SK-N-MC (cell line): ENCODE results near the gene CMSS1.

ENCODE experiments used
- DNase-seq: peaks from one replicate; pipeline ENCODE4 v3.0.0-alpha.2; 2011; ENCODE audit warnings: low read depth, low spot score
- H3K27ac ChIP-seq: fragments of 200-600 bp; sonication (generic); 2 replicates; pipeline ENCODE4 v1.5.1; 2016; ENCODE audit warnings: mixed run types
- H3K36me3 ChIP-seq: fragments of 200-600 bp; sonication (generic); 2 replicates; pipeline ENCODE4 v1.6.1; 2017; ENCODE audit warnings: antibody characterized with exemption, low read length, mixed read lengths; ENCODE audit not compliant: insufficient read depth
- H3K4me3 ChIP-seq: fragments of 200-600 bp; sonication (generic); 2 replicates; pipeline ENCODE4 v1.5.1; 2016
- H3K9ac ChIP-seq: fragments of 200-600 bp; sonication (generic); 2 replicates; pipeline ENCODE4 v1.8.0; 2017; ENCODE audit warnings: mixed run types, mixed read lengths; ENCODE audit not compliant: insufficient read length
- H3K9me3 ChIP-seq: fragments of 200-600 bp; sonication (generic); 2 replicates; pipeline ENCODE4 v1.6.1; 2017; ENCODE audit warnings: low read depth, mild to moderate bottlenecking, antibody characterized with exemption, low read length, moderate library complexity, mixed read lengths
- EZH2 ChIP-seq: fragments of 200-600 bp; sonication (generic); IDR thresholded peaks from one replicate; pipeline ENCODE4 v1.6.1; 2017; ENCODE audit warnings: antibody characterized with exemption
- FOXP2 ChIP-seq: optimal IDR thresholded peaks from 2 replicates; pipeline ENCODE3; 2011; ENCODE audit warnings: mild to moderate bottlenecking, moderate library complexity; ENCODE audit not compliant: insufficient read depth; ENCODE audit errors: extremely low read length, control extremely low read depth
- POLR2AphosphoS5 ChIP-seq: IDR thresholded peaks from 2 replicates; pipeline ENCODE4 v1.6.1; 2012; ENCODE audit warnings: mild to moderate bottlenecking, low read depth, low read length, borderline replicate concordance

Gene CMSS1

GRCh38 chr3:100027321-100027720 is 209.7 kb downstream of the CMSS1 start:
- no peak for TF ChIP-seq EZH2
- TF ChIP-seq POLR2AphosphoS5: no peak
- no peak for TF ChIP-seq FOXP2
- Histone ChIP-seq H3K4me3 (no peak overlapping the region), H3K9me3 (no peaks in the 10 kb centered on the region), H3K36me3 (no peaks in the 10 kb centered on the region), H3K9ac (no peak overlapping the region), H3K27ac (no peak overlapping the region)
- no peak for DNase-seq

GRCh38 chr3:100029052-100029451 is 211.4 kb downstream of the CMSS1 start:
- H3K36me3 ChIP-seq: no peaks in the 10 kb centered on the region
- no peak for DNase-seq
- H3K9me3 ChIP-seq: no peaks in the 10 kb centered on the region
- no peak overlapping the region for H3K4me3 ChIP-seq
- no peak overlapping the region for H3K9ac ChIP-seq
- H3K27ac ChIP-seq: no peak overlapping the region
- TF ChIP-seq FOXP2 (no peak), EZH2 (no peak), POLR2AphosphoS5 (no peak)

DNA sequence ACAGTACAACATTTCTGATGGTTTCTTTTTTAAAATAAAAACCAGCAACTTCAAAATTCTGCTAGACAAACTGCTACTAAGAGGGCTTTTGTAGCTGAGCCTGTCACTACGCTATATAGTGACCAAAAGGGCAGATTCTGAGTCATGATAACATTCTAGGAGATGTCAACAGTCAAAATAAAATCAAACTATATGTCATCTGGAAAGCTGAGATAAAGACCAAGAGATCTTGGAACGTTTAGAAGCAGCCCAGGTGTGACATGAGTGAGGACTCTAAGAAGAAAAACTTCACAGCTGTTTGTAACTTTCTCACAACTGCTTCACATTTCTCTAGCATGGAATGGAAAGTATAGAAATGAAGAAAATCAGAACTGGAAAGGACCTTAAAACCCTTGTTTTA is 212.0 kb downstream of the CMSS1 start:
- H3K27ac ChIP-seq: no peak overlapping the region
- no peak for TF ChIP-seq POLR2AphosphoS5
- no peaks in the 10 kb centered on the region for H3K36me3 ChIP-seq
- DNase-seq: no peak
- H3K9ac ChIP-seq: no peak overlapping the region
- no peak overlapping the region for H3K4me3 ChIP-seq
- H3K9me3 ChIP-seq: no peaks in the 10 kb centered on the region

GRCh38 chr3:100030346-100030745 is 212.7 kb downstream of the CMSS1 start:
- Histone ChIP-seq H3K9ac (no peak overlapping the region), H3K9me3 (no peaks in the 10 kb centered on the region), H3K4me3 (no peak overlapping the region), H3K36me3 (no peaks in the 10 kb centered on the region), H3K27ac (no peak overlapping the region)
- TF ChIP-seq EZH2 (no peak), POLR2AphosphoS5 (no peak), FOXP2 (no peak)
- DNase-seq: no peak

DNA sequence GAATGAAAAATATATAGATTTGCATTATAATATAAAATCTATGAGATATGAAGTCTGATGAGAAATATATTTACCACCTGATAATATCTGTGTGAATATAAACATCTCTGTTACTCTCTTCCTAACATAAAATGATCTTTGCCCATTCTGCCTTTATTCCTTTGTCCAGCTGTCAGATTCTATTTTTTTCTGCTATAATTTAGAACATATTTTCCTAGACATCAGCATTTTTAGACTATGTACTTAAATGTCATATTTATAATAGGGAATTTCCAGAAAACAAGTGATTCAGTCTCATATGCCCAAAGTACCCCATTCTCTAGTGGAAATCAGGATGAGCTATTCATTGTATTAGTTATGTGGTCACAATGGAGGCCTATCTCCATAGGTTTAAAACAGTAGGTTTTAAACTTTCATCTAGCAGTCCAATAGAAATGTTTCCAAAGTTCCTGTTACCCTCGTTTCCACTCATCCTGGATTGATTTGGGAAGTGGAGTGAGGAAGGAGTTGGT is 213.3 kb downstream of the CMSS1 start:
- DNase-seq: no peak
- Histone ChIP-seq H3K4me3 (no peak overlapping the region), H3K9me3 (no peaks in the 10 kb centered on the region), H3K9ac (no peak overlapping the region), H3K36me3 (no peaks in the 10 kb centered on the region), H3K27ac (no peak overlapping the region)
- TF ChIP-seq EZH2: no peak

DNA sequence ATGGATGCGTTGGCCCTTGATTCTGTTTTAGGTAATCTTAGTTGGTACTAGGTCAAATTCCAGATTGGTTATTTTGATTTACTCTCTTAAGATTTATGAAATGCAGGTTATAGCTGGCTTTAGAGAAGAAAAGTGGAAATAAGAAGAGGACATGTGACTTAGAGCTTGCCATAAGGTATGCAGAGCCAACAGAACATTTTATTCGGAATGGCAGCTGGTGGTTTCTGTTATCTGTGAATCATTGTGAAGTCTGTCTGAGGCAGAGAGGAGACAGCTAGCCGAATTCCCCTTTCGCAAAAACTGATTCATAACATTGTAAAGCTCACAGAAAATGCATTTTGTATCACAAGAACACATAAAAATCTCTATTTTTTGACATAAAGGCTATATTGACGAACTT is 214.6 kb downstream of the CMSS1 start:
- no peaks in the 10 kb centered on the region for H3K9me3 ChIP-seq
- DNase-seq: no peak
- no peak overlapping the region for H3K4me3 ChIP-seq
- no peaks in the 10 kb centered on the region for H3K36me3 ChIP-seq
- H3K27ac ChIP-seq: no peak overlapping the region
- H3K9ac ChIP-seq: no peak overlapping the region
- no peak for TF ChIP-seq EZH2
- TF ChIP-seq POLR2AphosphoS5: no peak

GRCh38 chr3:100033184-100033583 is 215.5 kb downstream of the CMSS1 start:
- TF ChIP-seq FOXP2 (no peak), EZH2 (no peak), POLR2AphosphoS5 (no peak)
- Histone ChIP-seq H3K9me3 (no peaks in the 10 kb centered on the region), H3K27ac (no peak overlapping the region), H3K36me3 (no peaks in the 10 kb centered on the region), H3K9ac (no peak overlapping the region), H3K4me3 (no peak overlapping the region)
- no peak for DNase-seq

- H3K4me3 ChIP-seq: no peak overlapping the region
- no peak for TF ChIP-seq EZH2
- TF ChIP-seq FOXP2: no peak
- no peak for TF ChIP-seq POLR2AphosphoS5
- no peaks in the 10 kb centered on the region for H3K36me3 ChIP-seq
- no peak overlapping the region for H3K9ac ChIP-seq
- H3K27ac ChIP-seq: no peak overlapping the region
- no peaks in the 10 kb centered on the region for H3K9me3 ChIP-seq
- no peak for DNase-seq
Observed at GRCh38 chr3:100033903-100034471, 216.3 kb downstream of the CMSS1 start.

DNA sequence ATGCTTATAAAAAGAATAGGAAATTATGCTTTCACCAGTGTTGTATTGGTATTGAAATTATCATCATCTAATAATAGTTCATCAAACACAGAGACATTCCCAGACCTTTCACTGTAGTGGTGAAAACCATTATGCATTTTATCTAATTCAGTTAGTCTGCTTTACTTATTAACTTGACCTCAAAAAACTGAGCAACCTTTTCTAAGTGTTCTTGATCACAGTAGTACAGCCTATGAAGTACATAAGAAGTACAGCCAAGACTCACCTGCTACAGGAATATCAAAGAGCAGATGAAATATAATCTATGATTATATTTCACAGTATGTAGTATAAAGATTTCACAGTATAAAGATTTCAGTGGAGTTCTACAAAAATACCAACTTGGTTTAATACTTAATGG is 221.4 kb downstream of the CMSS1 start:
- Histone ChIP-seq H3K36me3 (no peaks in the 10 kb centered on the region), H3K9ac (no peak overlapping the region), H3K9me3 (no peaks in the 10 kb centered on the region), H3K4me3 (no peak overlapping the region), H3K27ac (no peak overlapping the region)
- no peak for DNase-seq
- TF ChIP-seq FOXP2: no peak
- no peak for TF ChIP-seq POLR2AphosphoS5
- no peak for TF ChIP-seq EZH2
